GM18511 (cell line): ENCODE results near the gene LCN1.
"Not testable (repeated sequence)": the region's sequence is repeated elsewhere in the genome, so short reads cannot be mapped to it uniquely, and the experiment has no call there.

Source experiments
- ATAC-seq: cut with Tn5 transposase; IDR thresholded peaks from one replicate; pipeline ENCODE4 v1.9.1; 2021; ENCODE audit warnings: mild to moderate bottlenecking, moderate library complexity; ENCODE audit not compliant: unreplicated experiment

LCN1 gene

DNA sequence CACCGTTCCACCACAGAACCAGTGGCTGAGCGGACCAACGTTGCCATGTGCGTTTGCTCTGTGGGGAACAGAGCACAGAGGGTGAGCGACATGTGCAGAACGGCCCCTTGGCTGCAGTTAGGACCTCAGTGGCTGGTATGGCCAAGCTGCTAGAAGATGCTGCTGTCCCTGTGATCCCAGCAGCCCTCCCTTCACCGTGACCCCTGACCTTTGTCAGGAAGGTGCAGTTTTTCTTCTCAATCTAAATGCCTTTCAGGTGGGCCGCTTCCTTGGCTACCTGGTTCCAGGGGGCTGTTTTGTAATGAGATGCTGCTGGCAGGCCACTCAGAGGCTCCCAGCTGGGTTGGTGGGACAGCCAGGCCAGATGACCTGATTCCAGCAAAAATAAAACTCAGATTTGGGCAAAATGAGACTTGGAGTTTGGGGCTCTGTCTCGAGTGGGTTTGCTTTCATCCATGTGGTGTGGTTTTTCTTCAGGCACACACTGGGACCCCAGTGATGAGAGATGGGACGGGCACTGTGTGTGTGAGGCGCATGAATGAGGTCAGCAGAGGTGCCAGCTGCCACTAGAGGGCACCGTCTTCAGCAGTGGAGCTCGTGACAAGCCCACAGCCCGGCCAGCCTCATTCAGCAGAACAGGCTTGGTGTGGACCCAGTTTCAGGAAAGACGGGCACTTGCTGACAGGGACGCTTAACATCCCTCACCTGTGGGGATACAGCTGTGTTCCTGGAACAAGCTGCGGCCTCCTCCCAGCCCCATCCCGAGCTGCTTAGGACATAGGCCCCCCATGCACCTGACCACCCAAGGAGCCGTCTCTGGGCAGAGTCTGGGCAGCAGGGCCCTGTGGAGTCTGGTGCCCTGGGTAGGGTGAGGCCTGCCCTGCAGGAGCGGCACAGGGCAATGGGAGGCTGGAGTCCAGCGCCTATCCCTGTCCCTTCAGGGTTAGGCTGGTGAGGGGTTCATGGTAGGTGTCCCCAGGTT is 16.7 kb upstream of the LCN1 start:
- ATAC-seq = no peak

DNA sequence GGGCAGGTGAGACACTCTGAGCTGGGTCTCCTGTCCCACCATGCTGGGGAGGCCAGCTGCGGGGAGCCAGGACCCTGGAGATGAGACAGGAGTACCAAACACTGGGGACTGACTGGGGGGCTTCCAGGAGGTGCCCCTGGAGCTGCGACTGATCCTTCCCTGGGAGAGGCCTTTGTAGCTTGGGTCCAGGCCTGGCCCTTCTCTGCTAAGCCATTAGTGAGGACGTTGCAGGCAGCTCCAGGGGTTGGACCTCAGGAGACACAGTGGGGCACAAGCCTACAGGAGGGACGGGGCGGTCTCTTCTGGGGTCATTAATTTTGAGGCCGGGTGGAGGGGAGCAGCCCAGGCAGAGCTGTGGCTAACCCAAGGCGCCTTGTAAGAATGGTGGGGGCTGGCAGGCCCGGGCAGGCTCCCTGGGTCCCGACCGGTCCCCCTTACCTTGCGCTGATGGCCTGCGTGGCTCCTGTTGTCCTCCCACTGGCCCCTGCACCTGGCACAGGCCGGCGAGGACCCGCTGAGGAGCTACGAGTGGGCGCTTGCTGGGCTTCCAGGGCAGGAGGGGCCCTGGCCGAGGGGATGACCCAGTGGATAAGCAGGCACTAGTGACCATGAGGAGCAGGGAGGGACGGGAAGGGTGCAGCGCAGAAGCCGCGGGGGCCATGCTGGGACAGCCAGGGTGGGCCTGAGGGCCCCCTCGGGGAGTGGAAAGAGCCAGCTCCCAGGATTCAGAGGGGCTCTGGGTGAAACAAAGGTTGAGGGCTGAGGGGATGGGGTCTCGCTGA is 15.6 kb upstream of the LCN1 start:
- no peak for ATAC-seq

GRCh38 chr9:135506327-135507103 is 14.7 kb upstream of the LCN1 start:
- ATAC-seq = no peak

- ATAC-seq = no peak
Observed at GRCh38 chr9:135507104-135508035, 13.9 kb upstream of the LCN1 start.

GRCh38 chr9:135508211-135508820 is 12.9 kb upstream of the LCN1 start:
- ATAC-seq = no peak

- ATAC-seq = no peak
Observed at GRCh38 chr9:135509458-135509857, 11.8 kb upstream of the LCN1 start.

DNA sequence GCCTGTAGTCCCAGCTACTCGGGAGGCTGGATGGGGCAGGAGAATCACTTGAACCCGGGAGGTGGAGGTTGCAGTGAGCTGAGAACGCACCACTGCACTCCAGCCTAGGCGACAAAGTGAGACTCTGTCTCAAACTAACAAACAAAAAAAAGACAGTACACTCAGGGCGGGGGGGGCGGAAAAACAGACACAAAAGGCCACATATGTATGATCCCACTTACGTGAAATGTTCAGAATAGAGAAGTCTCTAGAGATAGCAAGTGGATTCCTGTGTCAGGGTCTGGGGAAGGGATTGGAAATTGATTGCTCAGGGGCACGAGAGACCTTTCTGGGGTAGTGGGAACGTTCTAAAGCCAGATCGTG is 9.0 kb upstream of the LCN1 start:
- no peak for ATAC-seq

- no peak for ATAC-seq
Observed at GRCh38 chr9:135512904-135513303, 8.3 kb upstream of the LCN1 start.

- ATAC-seq = no peak
Observed at GRCh38 chr9:135513351-135513846, 7.8 kb upstream of the LCN1 start.

DNA sequence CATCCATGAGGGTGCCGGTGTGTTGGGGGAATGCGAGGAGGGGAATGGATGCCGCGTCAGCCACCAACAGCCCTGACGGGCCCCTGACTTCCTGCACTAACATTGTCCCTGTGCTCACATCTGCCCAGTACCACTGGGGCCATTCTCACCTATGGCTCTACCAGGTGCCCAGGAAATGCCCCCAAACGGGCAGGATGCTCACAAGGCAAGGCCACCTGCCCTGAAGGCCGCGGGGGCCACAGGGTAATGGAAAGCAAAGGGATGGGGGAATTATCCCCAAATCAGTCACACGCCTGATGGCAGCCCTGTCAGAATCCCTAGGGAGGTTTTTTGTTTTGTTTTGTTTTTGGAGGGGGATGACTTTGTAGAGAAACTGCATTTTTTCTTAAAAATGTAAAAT is 7.3 kb upstream of the LCN1 start:
- ATAC-seq = not testable (repeated sequence)

- ATAC-seq = no peak
Observed at GRCh38 chr9:135514342-135515082, 6.7 kb upstream of the LCN1 start.

DNA sequence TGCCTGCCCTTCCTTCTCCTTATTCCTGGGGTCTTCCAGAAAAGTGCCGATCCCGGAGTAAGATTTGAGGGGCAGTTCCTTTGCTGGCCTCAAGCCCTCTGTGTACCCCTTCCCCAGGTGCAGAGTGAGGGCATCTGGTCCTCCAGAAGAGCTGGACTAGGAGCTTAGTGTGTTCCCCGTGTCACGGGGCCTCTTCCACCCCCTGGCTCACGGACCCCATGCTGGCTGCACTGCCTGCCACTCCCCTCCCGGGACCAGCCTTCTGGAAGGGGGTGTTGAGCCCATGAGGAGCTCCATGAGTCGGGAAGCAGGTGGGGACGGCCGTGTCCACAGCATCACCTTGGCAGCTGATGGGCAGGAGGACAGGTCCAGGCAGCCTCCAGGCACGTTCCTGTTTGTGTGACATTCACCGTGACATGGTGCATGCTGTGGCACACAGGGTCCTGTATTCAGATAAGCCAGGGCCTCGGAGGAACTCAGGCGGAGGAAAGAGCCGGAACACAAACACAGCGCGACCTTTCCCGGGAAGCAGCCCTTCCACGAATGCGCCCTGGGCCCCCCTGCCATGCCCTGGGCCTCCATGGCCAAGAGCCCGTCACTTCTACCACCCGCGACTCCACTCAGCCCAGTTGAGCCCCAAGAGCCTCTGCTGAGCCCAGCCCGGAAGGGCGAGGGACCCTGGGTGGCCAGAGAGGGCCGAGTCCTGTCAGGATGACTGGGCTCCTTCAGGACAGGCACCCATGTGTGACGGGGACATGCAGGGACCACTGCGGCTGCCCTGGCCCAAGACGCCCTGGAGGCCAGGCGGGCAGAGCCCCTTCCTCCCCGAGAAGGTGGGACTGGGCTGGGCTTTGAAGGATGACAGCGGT is 5.9 kb upstream of the LCN1 start:
- no peak for ATAC-seq

DNA sequence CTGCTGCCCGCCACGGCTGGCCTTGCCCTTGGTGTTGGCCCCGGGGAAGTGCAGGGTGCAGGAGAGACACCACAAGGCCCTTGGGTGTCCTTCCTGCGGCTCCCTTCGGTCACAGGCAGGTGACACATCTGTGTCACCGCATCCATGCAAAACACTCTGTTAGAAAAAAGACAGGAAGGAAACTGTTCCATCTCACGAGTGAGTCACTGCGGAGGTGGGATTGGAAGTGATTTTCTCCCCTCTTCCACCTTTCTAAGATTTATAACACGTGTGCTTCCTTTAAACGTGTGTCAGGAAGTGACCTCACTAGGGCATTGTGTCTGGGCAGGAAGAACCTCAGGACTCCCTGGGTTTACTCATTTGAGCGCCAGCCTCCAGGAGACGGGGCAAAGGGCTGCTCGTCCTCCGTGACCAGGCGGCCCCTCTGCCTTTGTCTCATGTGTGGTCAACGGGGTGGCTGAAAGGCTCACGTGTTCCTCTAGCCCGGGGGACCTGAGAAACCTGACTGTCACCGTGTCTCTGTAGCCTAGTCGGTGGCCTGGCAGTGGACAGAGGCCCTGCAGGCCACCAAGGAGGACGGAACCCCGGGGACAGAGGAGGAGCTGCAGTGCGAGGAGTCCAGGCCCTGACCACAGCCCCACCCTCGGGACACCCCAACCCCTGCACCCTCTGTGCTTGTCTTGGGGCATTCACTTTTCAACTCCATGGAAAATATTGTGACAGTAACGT is 4.9 kb upstream of the LCN1 start:
- no peak for ATAC-seq

DNA sequence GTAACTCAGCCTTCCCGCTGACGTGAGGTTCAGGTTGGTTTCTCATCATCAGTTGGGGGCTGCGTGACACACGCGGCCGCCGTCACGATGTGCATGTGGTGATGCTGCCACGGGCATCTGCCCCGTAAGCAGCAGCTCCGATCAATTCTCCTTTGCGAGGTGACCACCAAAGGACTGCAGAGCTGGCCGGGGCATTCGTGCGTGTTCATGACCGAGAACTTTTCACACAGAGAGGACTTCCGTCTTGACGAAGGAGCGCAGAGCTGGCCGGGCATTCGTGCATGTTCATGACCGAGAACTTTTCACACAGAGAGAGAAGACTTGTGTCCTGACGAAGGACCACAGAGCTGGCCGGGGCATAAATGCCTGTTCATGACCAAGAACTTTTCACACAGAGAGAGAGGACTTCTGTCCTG is 3.8 kb upstream of the LCN1 start:
- no peak for ATAC-seq

DNA sequence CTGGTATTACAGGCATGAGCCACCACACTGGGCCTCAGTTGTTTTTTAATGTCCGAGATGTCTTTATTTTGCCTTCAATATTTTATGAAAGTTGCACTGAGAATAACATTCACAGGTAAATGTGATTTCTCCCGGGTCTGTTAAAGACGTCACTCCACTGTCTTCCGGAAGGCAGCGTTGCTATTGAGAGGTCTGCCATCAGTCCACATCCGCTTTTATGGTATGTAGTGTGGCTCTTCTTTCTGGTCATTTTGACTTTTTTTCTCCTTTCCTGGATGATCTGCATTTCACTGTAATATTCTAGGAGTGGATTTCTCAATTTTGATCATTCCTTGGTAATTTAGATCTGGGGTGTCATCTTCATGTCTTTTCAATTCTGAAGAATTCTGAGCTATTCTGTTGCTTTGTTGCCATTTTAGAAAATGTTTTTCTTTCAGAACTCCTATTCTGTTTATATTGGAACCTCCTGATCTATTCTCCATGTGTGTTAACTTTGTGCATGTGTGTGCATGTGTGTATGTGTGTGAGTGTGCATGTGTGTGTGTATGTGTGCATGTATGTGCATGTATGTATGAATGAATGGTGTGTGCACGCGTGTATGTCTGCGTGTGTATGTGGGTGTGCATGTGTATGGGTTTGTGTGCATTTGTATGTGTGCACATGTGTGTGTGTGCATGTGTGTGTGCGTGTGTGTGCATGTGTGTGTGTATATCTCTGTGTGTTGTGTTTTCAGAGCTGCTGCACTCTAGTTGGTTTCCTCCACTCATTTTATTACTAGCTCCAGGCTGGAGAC is 1.9 kb upstream of the LCN1 start:
- no peak for ATAC-seq

DNA sequence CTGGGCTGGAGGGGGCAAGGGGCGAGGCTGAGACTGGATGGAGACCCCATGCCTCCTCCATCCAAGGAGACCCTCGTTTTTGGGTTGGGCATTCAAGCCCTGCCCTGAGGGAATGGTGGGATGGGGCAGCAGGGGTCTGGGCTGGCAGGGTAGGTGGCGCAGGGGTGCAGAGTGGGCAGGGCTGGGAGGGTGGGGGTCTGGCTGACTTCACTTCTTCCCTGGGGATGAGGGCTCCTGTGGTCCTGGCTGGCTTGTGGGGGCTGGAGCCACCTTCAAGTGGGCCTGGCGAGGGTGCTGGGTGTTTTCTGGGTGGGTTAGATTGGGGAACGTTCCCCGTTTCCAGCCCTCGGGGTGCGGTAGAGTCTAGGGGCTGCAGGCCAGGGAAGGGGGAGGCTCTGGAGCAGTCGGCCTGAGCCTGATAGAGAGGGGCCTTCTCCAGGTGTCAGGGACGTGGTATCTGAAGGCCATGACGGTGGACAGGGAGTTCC is 412 bp downstream of the LCN1 start:
- ATAC-seq = no peak
